Body of pancreas (tissue), 4 donors: Measurements from ENCODE around the gene KATNIP. TPM values are rescaled to one million over a fixed set of nuclear protein-coding genes. Genes with fewer than 3 reads are reported as not detected.

Source experiments
- ATAC-seq: fragments of 150-250 bp; one replicate; pipeline ENCODE4 v1.9.1; 2016
- DNase-seq, 4 donors: peaks; one replicate each; pipeline ENCODE4 v3.0.0-alpha.2; 2019
- H3K27ac ChIP-seq, 4 donors: fragments of 200-600 bp; sonication (generic); 1 replicate in 3 of 4; 2 replicates in 1 of 4; pipeline versions ENCODE4 v1.5.1 to v1.6.1; 2016 to 2019; ENCODE audit warnings: mild to moderate bottlenecking in 1 of 4, mixed read lengths in 1 of 4, moderate library complexity in 1 of 4
- H3K27me3 ChIP-seq, 2 donors: fragments of 200-600 bp; sonication (generic); one replicate each; pipeline ENCODE4 v1.6.0; 2016; ENCODE audit warnings: mild to moderate bottlenecking in 1 of 2
- H3K36me3 ChIP-seq, 2 donors: fragments of 200-600 bp; sonication (generic); replicated peaks in 1 of 2; 2 replicates each; pipeline ENCODE4 v1.5.1; 2016; ENCODE audit warnings: low read depth in 2 of 2; ENCODE audit not compliant: insufficient read depth in 1 of 2
- H3K4me1 ChIP-seq: fragments of 200-600 bp; sonication (generic); one replicate; pipeline ENCODE4 v1.6.0; 2016
- H3K4me3 ChIP-seq, 2 donors: fragments of 200-600 bp; sonication (generic); 1 replicate in 1 of 2; 2 replicates in 1 of 2; pipeline ENCODE4 v1.5.1; 2016 to 2019
- H3K9me3 ChIP-seq, 3 donors: fragments of 200-600 bp; sonication (generic); 1 replicate in 2 of 3; 2 replicates in 1 of 3; pipeline ENCODE4 v1.5.1; 2016
- POLR2A ChIP-seq, 3 donors: fragments of 450-650 bp; IDR thresholded peaks; one replicate each; pipeline ENCODE4 v1.6.1; 2016; ENCODE audit warnings: antibody characterized with exemption in 3 of 3, mild to moderate bottlenecking in 2 of 3
- WGBS, 2 donors: methylation state at CpG; one replicate each; pipeline ENCODE4 v1.1.5; 2017; 5-methylcytosine and 5-hydroxymethylcytosine counted together
- intact Hi-C: fragments of 100-400 bp; cut with DNase I; formaldehyde crosslinking; loops from one replicate; pipeline ENCODE4 v1.15.1; 2023
- total RNA-seq, 2 donors: library from RNA; depleted of rRNA; stranded (reverse); fragments of >200 nt; gene quantifications; one replicate each; pipeline ENCODE4 v1.1.0, GENCODE V29; 2016
- TF ChIP-seq, protein P1 (sequence below), 7 experiments: fragments of 450-650 bp in 4 of 7; fragments of 200-600 bp in 3 of 7; sonication (generic) in 3 of 7; IDR thresholded peaks; one replicate each; pipeline ENCODE4 v1.5.1; 2016 to 2019; ENCODE audit warnings: antibody characterized with exemption in 7 of 7

KATNIP gene
- total RNA-seq, 2 donors from 2014 or later: 23.4 to 25.7 TPM

DNA sequence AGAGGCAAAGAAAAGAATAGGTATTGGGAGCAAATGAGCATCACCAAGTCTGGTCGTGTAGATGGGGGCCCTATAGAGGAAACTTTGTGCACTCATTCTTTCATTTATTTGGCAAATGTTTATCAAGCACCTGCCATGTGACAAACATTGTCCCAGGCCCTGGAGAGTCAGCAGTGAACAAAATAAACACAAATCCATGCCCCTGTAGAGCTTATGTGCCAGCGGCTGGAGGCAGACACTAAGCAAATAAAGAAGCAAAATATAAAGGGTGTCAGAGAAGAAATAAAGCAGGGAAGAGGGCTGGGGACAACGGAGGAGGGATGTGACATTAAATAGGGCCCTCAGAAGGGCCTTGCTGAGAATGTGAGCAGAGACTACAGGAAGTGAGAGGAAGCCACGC is 45.5 kb downstream of the KATNIP start:
- TF ChIP-seq POLR2A (IDR thresholded peaks at IDR 0.05): peak in 1 of 3 donors; percentile 43
- TF ChIP-seq, protein P1, sequence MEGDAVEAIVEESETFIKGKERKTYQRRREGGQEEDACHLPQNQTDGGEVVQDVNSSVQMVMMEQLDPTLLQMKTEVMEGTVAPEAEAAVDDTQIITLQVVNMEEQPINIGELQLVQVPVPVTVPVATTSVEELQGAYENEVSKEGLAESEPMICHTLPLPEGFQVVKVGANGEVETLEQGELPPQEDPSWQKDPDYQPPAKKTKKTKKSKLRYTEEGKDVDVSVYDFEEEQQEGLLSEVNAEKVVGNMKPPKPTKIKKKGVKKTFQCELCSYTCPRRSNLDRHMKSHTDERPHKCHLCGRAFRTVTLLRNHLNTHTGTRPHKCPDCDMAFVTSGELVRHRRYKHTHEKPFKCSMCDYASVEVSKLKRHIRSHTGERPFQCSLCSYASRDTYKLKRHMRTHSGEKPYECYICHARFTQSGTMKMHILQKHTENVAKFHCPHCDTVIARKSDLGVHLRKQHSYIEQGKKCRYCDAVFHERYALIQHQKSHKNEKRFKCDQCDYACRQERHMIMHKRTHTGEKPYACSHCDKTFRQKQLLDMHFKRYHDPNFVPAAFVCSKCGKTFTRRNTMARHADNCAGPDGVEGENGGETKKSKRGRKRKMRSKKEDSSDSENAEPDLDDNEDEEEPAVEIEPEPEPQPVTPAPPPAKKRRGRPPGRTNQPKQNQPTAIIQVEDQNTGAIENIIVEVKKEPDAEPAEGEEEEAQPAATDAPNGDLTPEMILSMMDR (IDR thresholded peaks at IDR 0.05): no peak
- Histone ChIP-seq H3K27me3 (no peaks in the 10 kb centered on the region), H3K4me1 (peaks cover 44% of the 10 kb centered on the region), H3K27ac (peak overlapping the region; percentile 18 to 77 (median 70)), H3K4me3 (no peak overlapping the region), H3K9me3 (no peaks in the 10 kb centered on the region), H3K36me3 (no peaks in the 10 kb centered on the region)
- DNase-seq (peak; percentile 51 to 73 (median 64)), ATAC-seq (peak; percentile 89)
- WGBS, 2 donors: 21 to 27% methylated on average over 4 of the region's 4 CpGs
- intact Hi-C loops: no loop called here

DNA sequence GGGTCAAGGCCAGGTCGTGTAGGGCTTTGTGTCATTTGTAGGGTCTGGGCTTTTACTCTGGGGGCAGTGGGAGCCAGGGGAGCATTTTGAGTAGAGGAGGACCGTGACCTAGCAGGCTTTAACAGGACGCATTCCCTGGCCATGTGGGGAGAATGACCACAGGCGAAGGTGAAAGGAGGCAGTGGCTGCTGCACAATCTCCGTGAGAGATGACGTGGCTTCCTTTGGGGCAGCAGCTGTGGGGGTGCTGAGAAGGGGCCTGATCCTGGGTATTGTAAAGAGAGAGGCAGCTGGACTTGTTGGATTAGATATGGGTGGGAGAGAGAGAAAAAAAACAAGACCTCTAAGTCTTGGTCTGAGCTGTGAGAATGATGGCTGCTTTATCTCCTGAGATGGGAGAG is 46.0 kb downstream of the KATNIP start:
- intact Hi-C loops: no loop called here
- TF ChIP-seq POLR2A (IDR thresholded peaks at IDR 0.05): no peak
- TF ChIP-seq, protein P1 (IDR thresholded peaks at IDR 0.05): no peak
- no peaks in the 10 kb centered on the region for H3K36me3 ChIP-seq
- H3K27ac ChIP-seq: peak overlapping the region; percentile 18 to 77 (median 70)
- H3K4me1 ChIP-seq: peaks cover 45% of the 10 kb centered on the region
- no peaks in the 10 kb centered on the region for H3K27me3 ChIP-seq
- peak; percentile 33 to 62 (median 44) for DNase-seq
- WGBS, 2 donors: 32 to 48% methylated on average over 6 of the region's 6 CpGs
- no peaks in the 10 kb centered on the region for H3K9me3 ChIP-seq
- no peak overlapping the region for H3K4me3 ChIP-seq
- ATAC-seq: peak; percentile 48

DNA sequence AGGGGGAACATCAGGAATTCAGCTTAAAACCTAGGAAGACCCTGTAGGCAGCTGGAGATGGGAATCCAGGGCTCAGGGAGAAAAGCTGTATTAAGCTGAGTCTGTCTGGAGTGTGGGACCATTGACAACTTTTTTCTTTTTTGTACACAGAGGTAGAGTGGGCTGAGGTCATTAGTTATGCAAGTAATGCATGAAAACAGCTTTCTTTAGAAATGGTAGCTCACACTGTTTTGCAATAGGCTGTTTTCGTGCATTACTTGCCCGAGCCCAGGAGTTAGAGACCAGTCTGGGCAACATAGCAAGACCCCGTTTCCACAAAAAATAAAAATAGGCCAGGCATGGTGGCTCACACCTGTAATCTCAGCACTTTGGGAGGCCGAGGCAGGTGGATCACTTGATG is 46.5 kb downstream of the KATNIP start:
- DNase-seq (no peak), ATAC-seq (peak; percentile 18)
- intact Hi-C loops: no loop called here
- TF ChIP-seq, protein P1 (IDR thresholded peaks at IDR 0.05): no peak
- TF ChIP-seq POLR2A (IDR thresholded peaks at IDR 0.05): no peak
- H3K27me3 ChIP-seq: no peaks in the 10 kb centered on the region
- H3K36me3 ChIP-seq: no peaks in the 10 kb centered on the region
- peaks cover 49% of the 10 kb centered on the region for H3K4me1 ChIP-seq
- 93 to 96% methylated on average over 4 of the region's 4 CpGs for WGBS, 2 donors
- H3K9me3 ChIP-seq: no peaks in the 10 kb centered on the region
- no peak overlapping the region for H3K4me3 ChIP-seq
- peak overlapping the region; percentile 18 to 77 (median 70) for H3K27ac ChIP-seq

DNA sequence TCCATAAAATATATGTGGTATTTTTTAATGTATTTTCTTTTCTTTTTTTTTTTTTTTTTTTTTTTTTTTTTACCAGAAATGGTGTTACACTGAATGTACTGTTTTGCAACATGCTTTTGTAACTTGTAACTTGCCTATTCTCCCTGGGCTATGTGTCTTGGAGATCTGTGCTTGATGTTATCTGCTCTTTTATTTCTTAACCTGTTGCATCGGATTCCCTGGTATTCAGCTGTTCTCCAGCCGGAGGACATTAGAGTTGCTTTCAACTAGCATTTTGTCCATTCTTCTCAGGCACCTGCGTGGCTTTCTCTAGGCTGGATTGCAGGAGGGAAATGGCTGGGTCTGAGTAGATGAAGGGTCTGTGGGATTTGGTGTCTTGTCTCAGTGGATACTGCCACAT is 47.4 kb downstream of the KATNIP start:
- 91% methylated on average over 3 of the region's 3 CpGs for WGBS, 2 donors
- no peak for ATAC-seq
- no peak for TF ChIP-seq POLR2A (IDR thresholded peaks at IDR 0.05)
- TF ChIP-seq, protein P1 (IDR thresholded peaks at IDR 0.05): no peak
- Histone ChIP-seq H3K9me3 (no peaks in the 10 kb centered on the region), H3K27me3 (no peaks in the 10 kb centered on the region), H3K4me3 (no peak overlapping the region), H3K27ac (no peak overlapping the region), H3K4me1 (peaks cover 52% of the 10 kb centered on the region), H3K36me3 (no peaks in the 10 kb centered on the region)
- no peak for DNase-seq
- intact Hi-C loops: no loop called here

DNA sequence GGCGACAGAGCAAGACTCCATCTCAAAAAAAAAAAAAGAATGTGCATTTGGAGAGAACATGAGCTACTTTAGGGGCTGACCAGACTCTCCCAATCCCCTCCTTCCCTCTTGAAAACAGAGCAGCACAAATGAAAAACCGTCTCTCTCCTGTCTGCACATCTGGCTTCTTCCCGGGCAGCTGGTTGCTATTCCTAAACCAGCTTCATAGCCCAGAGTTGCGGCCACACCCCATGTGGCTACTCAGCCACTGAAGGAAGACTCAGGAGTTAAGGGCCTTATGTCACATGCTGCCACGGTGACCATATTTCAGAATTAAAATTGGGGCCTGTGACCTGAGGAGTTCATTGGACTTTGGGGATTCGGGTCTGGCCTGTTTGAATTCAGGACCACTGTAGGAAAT is 48.3 kb downstream of the KATNIP start:
- Histone ChIP-seq H3K36me3 (no peaks in the 10 kb centered on the region), H3K9me3 (no peaks in the 10 kb centered on the region), H3K27me3 (no peaks in the 10 kb centered on the region), H3K4me1 (peaks cover 52% of the 10 kb centered on the region), H3K4me3 (no peak overlapping the region), H3K27ac (no peak overlapping the region)
- WGBS, 2 donors: 85 to 88% methylated on average over 5 to 6 of the region's 6 CpGs
- no peak for TF ChIP-seq POLR2A (IDR thresholded peaks at IDR 0.05)
- TF ChIP-seq, protein P1 (IDR thresholded peaks at IDR 0.05): no peak
- ATAC-seq (no peak), DNase-seq (peak in 1 of 4 donors; percentile 13)
- intact Hi-C loops: no loop called here
